HG02678 (cell line): ENCODE data around the gene DRD4.
"Not testable (repeated sequence)": the region's sequence is repeated elsewhere in the genome, so short reads cannot be mapped to it uniquely, and the experiment has no call there.

ENCODE experiments used
- ATAC-seq: cut with Tn5 transposase; IDR thresholded peaks from one replicate; pipeline ENCODE4 v1.9.1; 2021; ENCODE audit warnings: mild to moderate bottlenecking, moderate library complexity; ENCODE audit not compliant: unreplicated experiment

Gene DRD4

DNA sequence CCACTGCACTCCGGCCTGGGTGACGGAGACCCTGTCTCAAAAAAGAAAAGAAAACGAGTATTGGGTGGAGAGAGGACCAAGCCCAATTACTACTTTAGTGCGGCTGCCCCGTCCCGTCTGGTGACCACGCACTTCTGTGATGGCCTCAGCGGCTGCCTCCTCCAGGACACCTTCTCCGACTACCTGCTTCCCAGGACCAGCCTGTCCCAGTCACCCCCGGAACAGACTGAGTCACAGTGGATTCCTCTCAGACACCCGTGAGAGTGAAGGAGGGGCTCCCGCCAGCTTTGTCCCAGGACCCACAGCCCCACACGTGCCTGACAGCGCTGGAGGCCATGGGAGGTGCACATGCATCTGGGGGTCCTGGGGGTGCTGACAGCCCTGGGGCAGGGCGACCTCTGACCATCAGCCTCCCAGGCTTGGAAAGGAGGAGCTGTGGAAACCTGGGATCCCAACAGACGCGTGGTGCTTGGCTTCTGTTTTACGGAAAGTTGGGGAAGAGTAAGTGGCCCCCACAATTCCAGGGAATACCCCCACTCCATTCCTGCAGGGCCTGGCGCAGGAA is 4.8 kb downstream of the DRD4 start:
- no peak for ATAC-seq

DNA sequence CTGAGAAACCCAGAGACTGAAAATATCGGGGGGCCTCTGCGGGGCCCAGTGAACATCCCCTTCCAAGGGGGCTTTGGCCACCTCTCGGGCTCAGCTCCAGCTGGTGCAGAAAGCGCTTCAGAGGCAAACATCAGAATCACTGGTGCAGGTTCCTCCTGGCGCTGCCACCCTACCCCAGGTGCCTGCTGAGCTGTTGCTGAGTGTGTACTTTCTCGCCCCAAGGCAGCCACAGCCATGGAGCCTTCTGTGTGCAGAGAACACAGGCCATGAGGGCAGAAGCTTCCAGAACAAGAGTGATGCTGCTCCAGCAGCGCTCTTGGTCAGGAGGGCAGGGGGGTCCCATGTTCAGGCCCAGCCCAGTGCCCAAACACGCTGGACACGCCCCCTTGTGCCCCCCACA is 6.3 kb downstream of the DRD4 start:
- ATAC-seq = no peak

- no peak for ATAC-seq
Observed at GRCh38 chr11:643849-644738, 7.0 kb downstream of the DRD4 start.

GRCh38 chr11:645536-645935 is 8.5 kb downstream of the DRD4 start:
- no peak for ATAC-seq

- ATAC-seq = no peak
Observed at GRCh38 chr11:646214-646613, 9.1 kb downstream of the DRD4 start.

- ATAC-seq = not testable (repeated sequence)
Observed at GRCh38 chr11:647672-648158, 10.6 kb downstream of the DRD4 start.

- no peak for ATAC-seq
Observed at GRCh38 chr11:650482-650881, 13.4 kb downstream of the DRD4 start.

GRCh38 chr11:653136-653535 is 16.1 kb downstream of the DRD4 start:
- not testable (repeated sequence) for ATAC-seq

- no peak for ATAC-seq
Observed at GRCh38 chr11:653837-654236, 16.8 kb downstream of the DRD4 start.

GRCh38 chr11:654444-654843 is 17.4 kb downstream of the DRD4 start:
- not testable (repeated sequence) for ATAC-seq

GRCh38 chr11:655036-655726 is 18.1 kb downstream of the DRD4 start:
- ATAC-seq = no peak

GRCh38 chr11:656426-656825 is 19.4 kb downstream of the DRD4 start:
- no peak for ATAC-seq

GRCh38 chr11:656866-657265 is 19.8 kb downstream of the DRD4 start:
- no peak for ATAC-seq

GRCh38 chr11:657691-658126 is 20.6 kb downstream of the DRD4 start:
- ATAC-seq = no peak

- ATAC-seq = no peak
Observed at GRCh38 chr11:659532-660085, 22.5 kb downstream of the DRD4 start.

DNA sequence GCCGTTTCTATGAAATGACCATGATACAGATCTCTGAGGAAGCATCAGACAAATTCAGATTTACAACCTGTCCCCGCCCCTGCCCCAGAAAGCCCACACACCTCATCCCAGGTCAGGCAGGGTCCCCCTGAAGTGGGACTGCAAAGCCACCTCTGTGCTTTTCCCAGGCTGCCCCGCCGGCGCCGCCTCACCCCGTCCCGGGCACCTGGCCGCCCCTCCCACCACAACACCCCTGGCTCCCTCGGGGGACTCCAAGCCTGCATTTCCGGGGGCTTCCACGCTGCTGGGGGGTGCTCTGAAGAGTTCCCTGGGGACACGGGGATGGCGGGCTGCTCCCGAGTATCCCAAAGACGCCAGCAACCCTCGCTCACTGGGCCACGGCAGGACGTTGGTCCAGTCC is 23.2 kb downstream of the DRD4 start:
- no peak for ATAC-seq

- ATAC-seq = no peak
Observed at GRCh38 chr11:660681-661444, 23.8 kb downstream of the DRD4 start.

GRCh38 chr11:662689-663274 is 25.7 kb downstream of the DRD4 start:
- no peak for ATAC-seq

DNA sequence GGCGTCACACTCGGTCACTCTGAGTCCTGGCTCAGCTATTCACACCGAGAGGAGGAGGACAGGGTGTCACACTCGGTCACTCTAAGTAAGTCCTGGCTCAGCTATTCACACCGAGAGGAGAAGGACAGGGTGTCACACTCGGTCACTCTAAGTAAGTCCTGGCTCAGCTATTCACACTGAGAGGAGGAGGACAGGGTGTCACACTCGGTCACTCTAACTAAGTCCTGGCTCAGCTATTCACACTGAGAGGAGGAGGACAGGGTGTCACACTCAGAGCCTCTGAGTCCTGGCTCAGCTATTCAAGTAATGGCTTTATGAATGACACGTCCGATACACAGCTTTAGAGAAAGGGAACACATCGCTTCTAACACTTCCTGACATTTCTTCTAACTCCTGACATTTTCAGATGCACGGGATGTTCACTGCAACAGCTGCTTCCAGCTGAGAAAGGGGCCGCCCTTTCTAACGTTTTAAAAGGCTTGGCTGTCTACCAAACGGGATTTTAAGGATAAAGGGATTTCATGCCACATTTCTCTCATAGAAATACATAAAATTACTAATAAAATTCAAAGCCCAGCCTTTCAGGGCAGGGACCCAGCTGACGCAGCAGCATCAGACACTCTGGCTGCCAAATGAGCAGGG is 28.1 kb downstream of the DRD4 start:
- no peak for ATAC-seq
